IMR-90 (cell line): ENCODE measurements around the gene TRPC4. TPM values are rescaled to one million over a fixed set of nuclear protein-coding genes. Genes with fewer than 3 reads are reported as not detected.
A peak's percentile ranks its signal among the peaks of the same experiment; 100 is the strongest.

Source experiments
- ATAC-seq: fragments of 200-7000 bp; cut with Tn5 transposase; 2 replicates; pipeline ENCODE4 v1.9.1; 2020; ENCODE audit warnings: low read depth, mild to moderate bottlenecking, moderate library complexity
- BruUV-seq: library from RNA; stranded (reverse); fragments of 400-500 nt; replicated peaks from 2 replicates; lab custom pipeline; 2021; lab: Mats Ljungman, UMichigan
- CTCF ChIA-PET: fragments of 300-600 bp; formaldehyde crosslinking; extraction: SDS; loops from one replicate; lab custom pipeline; 2021; ENCODE audit warnings: antibody characterized with exemption; lab: Yijun Ruan, JAX
- POLR2A ChIA-PET: fragments of 300-600 bp; sonication (Branson Sonifier 250); formaldehyde crosslinking; loops from one replicate; lab custom pipeline; 2022; ENCODE audit warnings: antibody characterized with exemption; ENCODE audit not compliant: unreplicated experiment; lab: Charles Lee
- DNase-seq: peaks from one replicate; pipeline ENCODE4 v3.0.0; 2013
- H2AFZ ChIP-seq: replicated peaks from 2 replicates; pipeline ENCODE3; 2013; ENCODE audit warnings: low read length, mild to moderate bottlenecking; ENCODE audit not compliant: poor library complexity
- H2AK5ac ChIP-seq: 2 replicates; pipeline ENCODE4 v1.6.1; 2013; ENCODE audit warnings: low read depth, low read length, inconsistent platforms
- H2AK9ac ChIP-seq: replicated peaks from 2 replicates; pipeline ENCODE3; 2013; ENCODE audit warnings: mild to moderate bottlenecking, low read depth, low read length, moderate library complexity; ENCODE audit not compliant: poor library complexity
- H2BK120ac ChIP-seq: 2 replicates; pipeline ENCODE4 v1.6.1; 2013; ENCODE audit warnings: low read depth, low read length, inconsistent platforms
- H2BK15ac ChIP-seq: 3 replicates; pipeline ENCODE4 v1.6.1; 2013; ENCODE audit warnings: low read depth, low read length, inconsistent platforms
- H2BK20ac ChIP-seq: 2 replicates; pipeline ENCODE4 v1.6.1; 2013; ENCODE audit warnings: low read depth, mild to moderate bottlenecking, inconsistent platforms, low read length, moderate library complexity
- H2BK5ac ChIP-seq: 2 replicates; pipeline ENCODE4 v1.6.1; 2013; ENCODE audit warnings: mild to moderate bottlenecking, low read depth, low read length, inconsistent platforms; ENCODE audit not compliant: poor library complexity, severe bottlenecking
- H3K14ac ChIP-seq: replicated peaks from 2 replicates; pipeline ENCODE4 v1.6.1; 2013; ENCODE audit warnings: low read depth, low read length, inconsistent platforms
- H3K18ac ChIP-seq: 2 replicates; pipeline ENCODE4 v1.6.1; 2013; ENCODE audit warnings: low read depth, low read length, control low read depth
- H3K23ac ChIP-seq: 2 replicates; pipeline ENCODE4 v1.6.1; 2013; ENCODE audit warnings: low read depth, low read length, inconsistent platforms
- H3K27ac ChIP-seq: 2 replicates; pipeline ENCODE4 v1.5.1; 2013; ENCODE audit warnings: mild to moderate bottlenecking, control low read depth, low read length; ENCODE audit not compliant: insufficient read depth
- H3K27me3 ChIP-seq: 2 replicates; pipeline ENCODE4 v1.6.1; 2013; ENCODE audit warnings: low read length; ENCODE audit not compliant: control insufficient read depth, insufficient read depth
- H3K36me3 ChIP-seq: 2 replicates; pipeline ENCODE4 v1.6.1; 2013; ENCODE audit warnings: low read length, mixed read lengths; ENCODE audit not compliant: control insufficient read depth, insufficient read depth
- H3K4ac ChIP-seq: 2 replicates; pipeline ENCODE4 v1.6.1; 2013; ENCODE audit warnings: low read depth, low read length, inconsistent platforms
- H3K4me1 ChIP-seq: 2 replicates; pipeline ENCODE4 v1.6.1; 2013; ENCODE audit warnings: low read length, mixed read lengths; ENCODE audit not compliant: control insufficient read depth, insufficient read depth
- H3K4me2 ChIP-seq: 2 replicates; pipeline ENCODE4 v1.6.1; 2013; ENCODE audit warnings: low read depth, mild to moderate bottlenecking, control low read depth, low read length, moderate library complexity
- H3K4me3 ChIP-seq: 2 replicates; pipeline ENCODE4 v1.5.1; 2013; ENCODE audit warnings: low read depth, mild to moderate bottlenecking, control low read depth, low read length, moderate library complexity; ENCODE audit not compliant: insufficient read depth
- H3K56ac ChIP-seq: 2 replicates; pipeline ENCODE4 v1.6.1; 2013; ENCODE audit warnings: low read length, inconsistent platforms; ENCODE audit not compliant: insufficient read depth; ENCODE audit errors: extremely low read depth
- H3K79me1 ChIP-seq, 2 experiments: 2 replicates each; pipeline ENCODE4 v1.6.1; 2013; ENCODE audit warnings: low read length in 2 of 2, inconsistent platforms in 1 of 2, low read depth in 1 of 2
- H3K9ac ChIP-seq: 2 replicates; pipeline ENCODE4 v1.6.1; 2013; ENCODE audit warnings: low read depth, low read length, control low read depth
- H3K9me1 ChIP-seq: 2 replicates; pipeline ENCODE4 v1.6.1; 2013; ENCODE audit warnings: low read length, inconsistent platforms; ENCODE audit not compliant: insufficient read depth
- H3K9me3 ChIP-seq: 2 replicates; pipeline ENCODE4 v1.6.1; 2013; ENCODE audit warnings: low read length; ENCODE audit not compliant: control insufficient read depth, insufficient read depth
- H4K20me1 ChIP-seq: 2 replicates; pipeline ENCODE4 v1.6.1; 2013; ENCODE audit warnings: low read length, inconsistent platforms; ENCODE audit not compliant: insufficient read depth
- H4K5ac ChIP-seq: 2 replicates; pipeline ENCODE4 v1.6.1; 2013; ENCODE audit warnings: mild to moderate bottlenecking, low read depth, low read length, control low read depth
- H4K8ac ChIP-seq, 2 experiments: 2 replicates each; pipeline ENCODE4 v1.6.1; 2013; ENCODE audit warnings: low read depth in 2 of 2, low read length in 2 of 2, control low read depth in 1 of 2, inconsistent platforms in 1 of 2
- H4K91ac ChIP-seq: 2 replicates; pipeline ENCODE4 v1.6.1; 2013; ENCODE audit warnings: low read depth, low read length, inconsistent platforms; ENCODE audit not compliant: insufficient read depth
- BHLHE40 ChIP-seq: fragments of 150-350 bp; IDR thresholded peaks from 2 replicates; pipeline ENCODE4 v1.6.1; 2016; ENCODE audit warnings: mild to moderate bottlenecking, low read depth, low read length
- CEBPB ChIP-seq: IDR thresholded peaks from 2 replicates; pipeline ENCODE4 v1.6.1; 2012; ENCODE audit warnings: low read depth, low read length, improper control_type of control experiment
- CHD1 ChIP-seq: IDR thresholded peaks from 2 replicates; pipeline ENCODE4 v1.6.1; 2012; ENCODE audit warnings: low read depth, low read length, improper control_type of control experiment
- CTCF ChIP-seq: conservative IDR thresholded peaks from 2 replicates; pipeline ENCODE4 v1.5.1; 2012; ENCODE audit warnings: mild to moderate bottlenecking, low read depth, low read length, improper control_type of control experiment
- ELK1 ChIP-seq: fragments of 150-350 bp; IDR thresholded peaks from 2 replicates; pipeline ENCODE4 v1.6.1; 2016; ENCODE audit warnings: low read depth, mild to moderate bottlenecking, low read length, moderate library complexity, borderline replicate concordance
- FOS ChIP-seq: fragments of 150-350 bp; IDR thresholded peaks from 2 replicates; pipeline ENCODE4 v1.6.1; 2016; ENCODE audit warnings: low read depth, low read length
- MAFK ChIP-seq: IDR thresholded peaks from 2 replicates; pipeline ENCODE4 v1.6.1; 2012; ENCODE audit warnings: low read depth, low read length, improper control_type of control experiment
- MAZ ChIP-seq: IDR thresholded peaks from 2 replicates; pipeline ENCODE4 v1.6.1; 2012; ENCODE audit warnings: low read depth, mild to moderate bottlenecking, low read length, improper control_type of control experiment, moderate library complexity, borderline replicate concordance
- MXI1 ChIP-seq: IDR thresholded peaks from 2 replicates; pipeline ENCODE4 v1.6.1; 2012; ENCODE audit warnings: low read depth, mild to moderate bottlenecking, low read length, moderate library complexity, borderline replicate concordance
- NFE2L2 ChIP-seq: fragments of 150-350 bp; IDR thresholded peaks from 2 replicates; pipeline ENCODE4 v1.6.1; 2016; ENCODE audit warnings: low read depth, mild to moderate bottlenecking, low read length
- POLR2A ChIP-seq: IDR thresholded peaks from 2 replicates; pipeline ENCODE4 v1.6.1; 2012; ENCODE audit warnings: mild to moderate bottlenecking, low read depth, low read length
- RAD21 ChIP-seq: IDR thresholded peaks from 2 replicates; pipeline ENCODE4 v1.6.1; 2012; ENCODE audit warnings: low read length, improper control_type of control experiment
- RCOR1 ChIP-seq: IDR thresholded peaks from 2 replicates; pipeline ENCODE4 v1.6.1; 2012; ENCODE audit warnings: mild to moderate bottlenecking, low read length, improper control_type of control experiment; ENCODE audit not compliant: insufficient replicate concordance
- RFX5 ChIP-seq: IDR thresholded peaks from 2 replicates; pipeline ENCODE4 v1.8.0; 2012; ENCODE audit warnings: low read depth, mild to moderate bottlenecking, low read length, moderate library complexity
- SMC3 ChIP-seq: fragments of 150-350 bp; IDR thresholded peaks from 2 replicates; pipeline ENCODE4 v1.6.1; 2016; ENCODE audit warnings: low read depth, mild to moderate bottlenecking, antibody characterized with exemption, low read length, moderate library complexity
- USF2 ChIP-seq: fragments of 150-350 bp; IDR thresholded peaks from 2 replicates; pipeline ENCODE4 v1.6.1; 2017; ENCODE audit warnings: mild to moderate bottlenecking, antibody characterized with exemption, low read length, low read depth
- WGBS, 2 experiments: methylation state at CpG; one replicate each; pipeline versions ENCODE4 v1.1.5 to v1.1.7; 2013; ENCODE audit warnings: missing lambda C conversion rate in 2 of 2; ENCODE audit not compliant: insufficient read length in 1 of 2; ENCODE audit errors: extremely low coverage in 2 of 2; 5-methylcytosine and 5-hydroxymethylcytosine counted together
- dilution Hi-C: fragments of 300-500 bp; cut with HindIII; formaldehyde crosslinking; loops from one replicate; pipeline ENCODE4 v1.14.3; 2018; ENCODE audit warnings: low sequenced_read_pairs; ENCODE audit not compliant: unreplicated experiment
- in situ Hi-C: fragments of 300-500 bp; cut with MboI; formaldehyde crosslinking; loops from 3 replicates; pipeline ENCODE4 v1.14.3; 2019; ENCODE audit warnings: low sequenced_read_pairs, inconsistent platforms, mixed read lengths
- intact Hi-C: fragments of 100-400 bp; cut with micrococcal nuclease; formaldehyde crosslinking; loops from 2 replicates; pipeline ENCODE4 v1.10.0; 2022
- polyA plus RNA-seq, 3 experiments: library from polyadenylated mRNA; depleted of rRNA; stranded (reverse); fragments of >200 nt; gene quantifications; 2 replicates each; pipeline ENCODE4 v1.2.3, GENCODE V29; 2012; ENCODE audit warnings: low replicate concordance in 1 of 3
- total RNA-seq: library from RNA; depleted of rRNA; stranded (reverse); fragments of >200 nt; gene quantifications from 2 replicates; pipeline ENCODE4 v1.2.3, GENCODE V29; 2012

Gene TRPC4
- total and polyA plus RNA-seq, 2 of the 4 experiments (the other 2 are of a cell fraction) = 1.9 to 5.2 TPM

GRCh38 chr13:37755349-37755748 is 114.2 kb downstream of the TRPC4 start:
- no TSS peak for BruUV-seq
- Histone ChIP-seq H3K18ac (no peak overlapping the region; the same call in 1 of the 2 replicates), H3K9ac (no peak overlapping the region), H3K79me1 (no peaks in the 10 kb centered on the region), H3K4me1 (peaks cover 2% of the 10 kb centered on the region; the same call in 1 of the 2 replicates), H3K9me3 (no peaks in the 10 kb centered on the region), H3K27me3 (no peaks in the 10 kb centered on the region), H3K14ac (no peak overlapping the region), H4K91ac (no peak overlapping the region), H2AK5ac (no peak overlapping the region), H4K20me1 (no peaks in the 10 kb centered on the region), H2AK9ac (no peak overlapping the region), H3K4ac (no peak overlapping the region), H3K9me1 (no peaks in the 10 kb centered on the region), H2BK20ac (no peak overlapping the region), H4K8ac (no peak overlapping the region), H3K56ac (no peak overlapping the region), H2BK5ac (no peak overlapping the region), H4K5ac (peak overlapping the region; percentile 23; the same call in 1 of the 2 replicates), H2BK120ac (no peak overlapping the region), H3K23ac (no peak overlapping the region), H2BK15ac (no peak overlapping the region), H3K4me3 (no peak overlapping the region), H3K27ac (no peak overlapping the region), H2AFZ (no peak overlapping the region), H3K36me3 (no peaks in the 10 kb centered on the region), H3K4me2 (no peak overlapping the region)
- ChIA-PET POLR2A (no interaction called here), CTCF (no interaction called here)
- dilution Hi-C loops (no loop called here), intact Hi-C loops (no loop called here), in situ Hi-C loops (no loop called here)
- WGBS, 2 experiments = no CpG with 5 or more reads among the region's 3 CpGs
- no peak for TF ChIP-seq MXI1
- TF ChIP-seq FOS = no peak
- TF ChIP-seq SMC3 = no peak
- no peak for TF ChIP-seq MAZ
- no peak for TF ChIP-seq RAD21
- no peak for TF ChIP-seq CHD1
- no peak for TF ChIP-seq CEBPB
- no peak for TF ChIP-seq RCOR1
- TF ChIP-seq ELK1 = no peak
- TF ChIP-seq POLR2A = no peak
- no peak for TF ChIP-seq MAFK
- no peak for TF ChIP-seq RFX5
- no peak for TF ChIP-seq BHLHE40
- no peak for TF ChIP-seq CTCF
- TF ChIP-seq USF2 = no peak
- no peak for TF ChIP-seq NFE2L2
- ATAC-seq (no peak), DNase-seq (no peak)
